Loucy (cell line): Measurements from ENCODE around the gene MSANTD3.

Experiments used
- H2AFZ ChIP-seq: fragments of 200-600 bp; sonication (generic); 2 replicates; pipeline ENCODE4 v1.6.0; 2016; ENCODE audit warnings: antibody characterized with exemption, mild to moderate bottlenecking, low read length, moderate library complexity
- H3F3A ChIP-seq: fragments of 200-600 bp; 2 replicates; pipeline ENCODE4 v1.6.0; 2016; ENCODE audit warnings: antibody characterized with exemption, low read depth, mild to moderate bottlenecking
- H3K27me3 ChIP-seq: fragments of 200-600 bp; sonication (generic); 2 replicates; pipeline ENCODE4 v1.6.1; 2014; ENCODE audit warnings: low read length, mild to moderate bottlenecking; ENCODE audit not compliant: insufficient read depth, poor library complexity, severe bottlenecking
- H3K36me3 ChIP-seq: fragments of 200-600 bp; sonication (generic); 2 replicates; pipeline ENCODE4 v1.6.1; 2016; ENCODE audit warnings: low read length; ENCODE audit not compliant: insufficient read depth
- H3K4me1 ChIP-seq: fragments of 200-600 bp; sonication (generic); 2 replicates; pipeline ENCODE4 v1.5.1; 2014; ENCODE audit warnings: low read length, mild to moderate bottlenecking; ENCODE audit not compliant: insufficient read depth, poor library complexity, severe bottlenecking
- H3K4me2 ChIP-seq: fragments of 200-600 bp; sonication (generic); 2 replicates; pipeline ENCODE4 v1.6.0; 2014; ENCODE audit warnings: antibody characterized with exemption, low read length, low read depth, mild to moderate bottlenecking; ENCODE audit not compliant: poor library complexity, severe bottlenecking
- H3K4me3 ChIP-seq: fragments of 200-600 bp; sonication (generic); 2 replicates; pipeline ENCODE4 v1.5.1; 2014; ENCODE audit warnings: low read length, mild to moderate bottlenecking, mixed read lengths; ENCODE audit not compliant: poor library complexity, severe bottlenecking
- H3K79me2 ChIP-seq: fragments of 200-600 bp; sonication (generic); 2 replicates; pipeline ENCODE4 v1.6.1; 2014; ENCODE audit warnings: low read length; ENCODE audit not compliant: insufficient read depth
- H3K9ac ChIP-seq: fragments of 200-600 bp; sonication (generic); 2 replicates; pipeline ENCODE4 v1.6.0; 2014; ENCODE audit warnings: mild to moderate bottlenecking, low read depth, low read length, moderate library complexity; ENCODE audit not compliant: poor library complexity, severe bottlenecking
- H3K9me2 ChIP-seq: fragments of 200-600 bp; sonication (generic); replicated peaks from 2 replicates; pipeline ENCODE4 v1.6.1; 2016; ENCODE audit warnings: low read depth, low read length, mixed read lengths
- H3K9me3 ChIP-seq: fragments of 200-600 bp; sonication (generic); 2 replicates; pipeline ENCODE4 v1.6.1; 2014; ENCODE audit warnings: mild to moderate bottlenecking, antibody characterized with exemption, low read length, low read depth; ENCODE audit not compliant: insufficient read depth
- H4K20me1 ChIP-seq: fragments of 200-600 bp; sonication (generic); 2 replicates; pipeline ENCODE4 v1.6.0; 2014; ENCODE audit warnings: antibody characterized with exemption, low read length, mild to moderate bottlenecking; ENCODE audit not compliant: insufficient read depth, poor library complexity, severe bottlenecking
- EZH2phosphoT487 ChIP-seq: fragments of 200-600 bp; IDR thresholded peaks from 2 replicates; pipeline ENCODE4 v1.6.1; 2018; ENCODE audit warnings: antibody characterized with exemption, mild to moderate bottlenecking, moderate library complexity, borderline replicate concordance
- TF ChIP-seq, protein P1 (sequence below): fragments of 200-600 bp; sonication (generic); conservative IDR thresholded peaks from 2 replicates; pipeline ENCODE4 v1.5.1; 2014; ENCODE audit warnings: mild to moderate bottlenecking, antibody characterized with exemption, low read length

Gene MSANTD3

GRCh38 chr9:100432736-100433135 lies 5.8 kb downstream of the MSANTD3 start:
- TF ChIP-seq, protein P1, sequence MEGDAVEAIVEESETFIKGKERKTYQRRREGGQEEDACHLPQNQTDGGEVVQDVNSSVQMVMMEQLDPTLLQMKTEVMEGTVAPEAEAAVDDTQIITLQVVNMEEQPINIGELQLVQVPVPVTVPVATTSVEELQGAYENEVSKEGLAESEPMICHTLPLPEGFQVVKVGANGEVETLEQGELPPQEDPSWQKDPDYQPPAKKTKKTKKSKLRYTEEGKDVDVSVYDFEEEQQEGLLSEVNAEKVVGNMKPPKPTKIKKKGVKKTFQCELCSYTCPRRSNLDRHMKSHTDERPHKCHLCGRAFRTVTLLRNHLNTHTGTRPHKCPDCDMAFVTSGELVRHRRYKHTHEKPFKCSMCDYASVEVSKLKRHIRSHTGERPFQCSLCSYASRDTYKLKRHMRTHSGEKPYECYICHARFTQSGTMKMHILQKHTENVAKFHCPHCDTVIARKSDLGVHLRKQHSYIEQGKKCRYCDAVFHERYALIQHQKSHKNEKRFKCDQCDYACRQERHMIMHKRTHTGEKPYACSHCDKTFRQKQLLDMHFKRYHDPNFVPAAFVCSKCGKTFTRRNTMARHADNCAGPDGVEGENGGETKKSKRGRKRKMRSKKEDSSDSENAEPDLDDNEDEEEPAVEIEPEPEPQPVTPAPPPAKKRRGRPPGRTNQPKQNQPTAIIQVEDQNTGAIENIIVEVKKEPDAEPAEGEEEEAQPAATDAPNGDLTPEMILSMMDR, result no peak
- TF ChIP-seq EZH2phosphoT487, result no peak

DNA sequence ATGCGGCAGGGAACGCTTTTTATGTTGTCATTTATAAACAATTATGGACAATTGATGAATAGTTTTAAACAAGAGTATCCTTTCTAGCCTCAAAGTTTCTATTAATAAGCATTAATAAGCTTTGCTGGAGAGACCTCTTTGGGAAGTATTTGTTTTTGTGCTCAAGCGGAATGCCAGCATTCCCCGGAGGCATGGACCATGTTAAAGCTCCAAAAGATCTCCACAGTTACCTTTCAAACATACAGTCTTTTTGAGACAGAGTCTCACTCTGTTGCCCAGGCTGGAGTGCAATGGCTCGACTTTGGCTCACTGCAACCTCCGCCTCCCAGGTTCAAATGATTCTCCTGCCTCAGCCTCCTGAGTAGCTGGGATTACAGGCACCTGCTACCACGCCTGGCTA lies 9.6 kb downstream of the MSANTD3 start:
- TF ChIP-seq, protein P1, result no peak
- TF ChIP-seq EZH2phosphoT487, result no peak
- H3K4me1 ChIP-seq, result peaks cover 9% of the 10 kb centered on the region
- no peaks in the 10 kb centered on the region for H3K9me3 ChIP-seq
- H3K9me2 ChIP-seq, result no peaks in the 10 kb centered on the region
- H3K4me2 ChIP-seq, result no peak overlapping the region
- H3K27me3 ChIP-seq, result no peaks in the 10 kb centered on the region
- H3K36me3 ChIP-seq, result no peaks in the 10 kb centered on the region
- H3K79me2 ChIP-seq, result peaks cover 58% of the 10 kb centered on the region
- no peak overlapping the region for H3K4me3 ChIP-seq
- H3F3A ChIP-seq, result no peaks in the 10 kb centered on the region
- no peak overlapping the region for H2AFZ ChIP-seq
- H4K20me1 ChIP-seq, result peaks cover 18% of the 10 kb centered on the region
- H3K9ac ChIP-seq, result no peak overlapping the region

More at GRCh38 chr9:100432736-100433135, 5.8 kb downstream of the MSANTD3 start:
- H3K9me2 ChIP-seq, result no peaks in the 10 kb centered on the region
- H3K4me1 ChIP-seq, result peaks cover 39% of the 10 kb centered on the region
- H4K20me1 ChIP-seq, result peaks cover 24% of the 10 kb centered on the region
- no peaks in the 10 kb centered on the region for H3K9me3 ChIP-seq
- no peak overlapping the region for H2AFZ ChIP-seq
- H3K4me3 ChIP-seq, result no peak overlapping the region
- H3F3A ChIP-seq, result no peaks in the 10 kb centered on the region
- H3K4me2 ChIP-seq, result peak overlapping the region; percentile 18
- H3K27me3 ChIP-seq, result no peaks in the 10 kb centered on the region
- H3K36me3 ChIP-seq, result no peaks in the 10 kb centered on the region
- H3K9ac ChIP-seq, result no peak overlapping the region
- H3K79me2 ChIP-seq, result peaks cover 71% of the 10 kb centered on the region

- Histone ChIP-seq H3K79me2 (peaks cover 51% of the 10 kb centered on the region), H3K27me3 (no peaks in the 10 kb centered on the region), H3K4me2 (no peak overlapping the region), H3K4me1 (no peaks in the 10 kb centered on the region), H3K4me3 (no peak overlapping the region), H3K9me2 (no peaks in the 10 kb centered on the region), H3F3A (no peaks in the 10 kb centered on the region), H3K9me3 (no peaks in the 10 kb centered on the region), H2AFZ (no peak overlapping the region), H3K9ac (no peak overlapping the region), H3K36me3 (0 out of 2 replicates have a peak, but pooled peaks cover 3% of the 10 kb centered on the region), H4K20me1 (peaks cover 17% of the 10 kb centered on the region)
- TF ChIP-seq EZH2phosphoT487, result no peak
- TF ChIP-seq, protein P1, result peak; percentile 93
Observed at GRCh38 chr9:100437860-100438805, 11.2 kb downstream of the MSANTD3 start.
